Activated CD4-positive, CD25-positive, alpha-beta regulatory T cell treated with anti-CD3 and anti-CD28 coated beads, Interleukin-2, amount 50 U/mL, for 24 hours (primary cell): ENCODE data around the gene SLC8A2.
"Not testable (repeated sequence)": the region's sequence is repeated elsewhere in the genome, so short reads cannot be mapped to it uniquely, and the experiment has no call there.

ENCODE experiments used
- ATAC-seq, 2 donors: fragments of 150-1000 bp; cut with Tn5 transposase; one replicate each; pipeline ENCODE4 v1.10.0; 2021; ENCODE audit warnings: mild to moderate bottlenecking in 1 of 2, moderate library complexity in 1 of 2

Gene SLC8A2

DNA sequence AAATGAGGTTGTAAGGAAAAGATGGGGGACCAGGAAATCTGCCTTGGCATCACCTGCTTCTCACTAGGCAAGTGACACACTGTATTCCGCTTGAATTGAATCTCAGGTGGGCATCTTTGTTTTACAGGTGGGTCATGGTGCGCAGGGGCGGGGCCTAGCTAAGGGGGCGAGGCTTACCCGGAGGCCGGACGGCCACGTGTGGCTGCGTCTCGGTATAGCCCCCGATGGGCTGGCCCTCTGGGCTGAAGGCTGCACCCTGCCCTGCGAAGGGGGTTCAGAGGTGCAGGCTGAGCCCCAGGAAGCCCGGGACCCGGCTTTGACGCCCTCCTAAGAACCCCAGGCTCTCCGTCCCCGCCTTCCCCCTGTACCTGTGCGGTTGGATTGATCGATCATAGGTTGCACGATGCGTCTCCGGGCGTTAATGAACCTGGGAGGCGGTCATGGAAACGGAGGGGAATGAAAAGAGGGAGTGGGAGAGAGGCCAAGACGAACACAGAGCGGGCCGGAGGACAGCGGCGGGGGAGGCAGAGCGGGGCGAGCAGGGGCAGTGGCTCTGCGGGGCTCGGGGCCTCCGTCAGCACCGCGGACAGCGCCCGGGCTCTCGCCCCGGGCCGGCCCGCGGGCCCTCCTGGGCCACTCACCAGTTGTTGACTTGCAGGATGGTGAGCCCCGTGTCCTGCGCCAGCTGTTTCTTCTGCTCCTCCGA is 64.8 kb downstream of the SLC8A2 start:
- ATAC-seq = no peak

DNA sequence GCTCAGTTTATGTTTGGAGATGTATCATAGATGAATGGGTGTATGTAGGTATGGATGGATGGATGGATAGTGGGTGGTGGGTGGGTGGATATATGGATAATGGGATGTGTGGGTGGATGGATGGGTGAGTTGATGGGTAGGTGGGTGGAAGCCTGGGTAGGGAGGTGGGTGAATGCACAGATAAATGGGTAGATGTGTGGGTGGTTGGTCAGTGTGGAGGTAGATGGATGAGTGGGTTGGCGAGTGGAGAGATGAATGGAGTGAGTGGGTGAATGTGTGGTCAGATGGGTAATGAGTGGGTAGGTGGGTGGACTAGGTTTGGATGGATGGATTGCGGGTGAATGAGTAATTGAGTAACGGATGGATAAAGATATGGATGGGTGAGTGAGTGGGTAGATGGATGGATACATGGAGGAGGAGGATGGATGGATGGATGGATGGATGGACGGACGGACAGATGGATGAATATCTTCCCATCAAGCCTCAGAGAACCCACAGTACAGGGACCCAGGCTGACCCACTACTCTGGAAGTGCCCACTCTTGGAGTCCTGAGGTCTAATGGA is 65.8 kb downstream of the SLC8A2 start:
- ATAC-seq = no peak

DNA sequence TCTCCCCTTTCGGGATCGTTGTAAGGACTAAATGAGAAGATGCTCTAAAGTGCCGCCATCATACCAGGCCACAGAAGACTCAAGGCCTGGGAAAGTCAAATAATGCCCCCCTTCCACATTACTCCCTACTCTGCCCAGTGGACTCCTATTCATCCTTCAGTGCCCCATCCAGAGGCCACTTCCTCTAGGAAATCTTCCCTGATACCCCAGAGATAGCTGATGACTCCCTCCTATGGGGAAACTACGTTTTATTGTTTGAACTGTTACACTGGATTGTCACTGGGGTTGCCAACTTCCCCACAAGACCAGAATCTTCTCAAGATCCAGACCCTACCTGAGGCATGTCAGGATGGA is 66.5 kb downstream of the SLC8A2 start:
- no peak for ATAC-seq

DNA sequence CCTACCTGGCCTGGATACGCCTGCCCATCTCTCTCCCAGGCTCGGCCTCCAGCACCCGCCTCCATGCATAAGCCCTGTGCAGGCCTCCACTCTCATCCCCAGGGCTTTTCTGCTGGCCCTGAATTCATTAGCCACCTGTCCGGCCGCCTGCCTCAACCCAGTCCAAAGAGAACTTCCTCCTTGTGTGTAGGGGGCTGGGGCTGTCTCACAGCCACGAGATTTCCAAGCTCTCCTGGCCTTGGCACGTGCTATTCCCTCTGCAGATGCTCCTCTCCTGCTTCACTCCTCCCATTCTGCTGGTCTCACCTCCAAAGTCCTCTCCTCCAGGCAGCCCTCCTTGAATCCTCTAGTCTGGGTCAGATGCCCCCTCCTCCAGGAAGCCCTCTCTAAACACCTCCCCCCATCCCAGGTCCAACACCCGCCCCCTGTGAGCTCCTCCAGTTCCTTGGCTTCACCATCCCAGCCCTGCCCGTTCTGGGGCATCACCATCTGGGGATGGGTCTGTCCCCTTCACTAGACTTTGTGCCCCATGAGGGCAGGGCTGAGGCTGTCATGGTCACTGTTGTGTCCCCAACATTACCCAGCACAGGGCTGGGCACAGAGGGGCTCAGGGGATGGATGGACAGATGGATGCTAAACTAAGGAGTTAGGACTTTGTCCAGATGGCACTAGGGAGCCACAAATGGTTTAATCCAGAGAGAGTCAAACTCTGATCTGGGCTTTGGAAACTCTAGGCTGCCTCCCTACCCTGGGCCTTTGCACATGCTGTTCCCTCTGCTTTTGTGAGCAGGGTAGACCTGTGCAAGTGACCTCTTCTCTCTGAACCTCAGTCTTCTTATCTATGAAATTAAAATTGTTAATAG is 67.1 kb downstream of the SLC8A2 start:
- no peak for ATAC-seq

DNA sequence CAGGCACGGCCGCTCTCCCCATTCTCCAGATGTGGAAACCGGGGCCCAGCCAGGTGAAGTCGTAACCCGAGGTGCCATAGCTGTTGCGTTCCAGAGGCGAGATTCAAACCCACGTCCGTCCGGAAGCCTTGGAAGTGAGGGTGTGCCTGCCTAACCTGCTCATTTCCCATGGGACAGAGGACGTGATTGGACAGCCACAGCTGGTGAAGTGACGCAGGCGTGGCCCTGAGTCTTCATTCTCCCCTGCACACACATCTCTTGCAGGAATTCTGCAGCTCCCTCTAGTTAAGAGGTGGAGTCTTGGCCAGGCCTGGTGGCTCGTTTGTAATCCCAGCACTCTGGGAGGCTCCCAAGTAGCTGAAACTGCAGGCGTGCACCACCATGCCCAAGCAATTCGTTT is 69.2 kb downstream of the SLC8A2 start:
- ATAC-seq = no peak

DNA sequence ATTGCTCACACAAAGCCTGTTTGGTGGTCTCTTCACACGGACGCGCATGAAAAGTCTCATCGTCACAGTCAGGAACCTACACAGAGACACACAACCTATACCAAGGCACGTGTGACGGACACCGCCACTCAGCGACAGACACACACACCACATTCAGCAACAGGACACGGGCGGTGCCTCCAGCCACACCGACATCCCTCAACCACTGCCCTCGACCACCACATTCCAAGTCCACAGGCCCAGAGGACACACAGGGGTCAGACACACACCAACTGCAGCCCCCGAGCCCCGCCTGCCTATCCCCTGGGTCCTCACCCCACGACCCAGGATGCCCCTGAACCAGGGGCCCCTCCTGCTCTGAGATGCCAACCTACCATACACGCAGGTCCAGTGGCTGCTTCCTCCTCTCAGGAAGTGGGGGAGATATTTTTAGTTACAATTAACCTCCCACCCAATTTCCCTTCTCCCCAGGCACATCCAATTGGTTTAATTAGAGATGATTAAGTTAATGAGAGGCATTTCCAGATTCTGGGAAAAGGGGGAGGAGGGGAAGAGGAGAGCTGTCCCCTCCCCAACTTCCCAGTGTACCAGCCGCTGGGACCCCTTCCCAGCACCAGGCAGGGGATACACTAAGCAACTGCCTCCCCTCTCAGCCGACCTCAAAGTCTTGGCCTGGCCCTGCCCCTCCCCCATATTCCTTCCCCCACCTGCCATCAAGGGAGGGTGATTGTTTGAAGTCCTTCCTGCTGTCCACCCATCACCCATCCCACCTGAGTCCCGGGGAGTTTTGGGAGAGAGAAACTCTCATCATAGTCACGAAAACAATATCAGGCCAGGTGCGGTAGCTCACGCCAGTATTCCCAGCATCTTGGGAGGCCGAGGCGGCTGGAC is 72.7 kb downstream of the SLC8A2 start:
- ATAC-seq = no peak

DNA sequence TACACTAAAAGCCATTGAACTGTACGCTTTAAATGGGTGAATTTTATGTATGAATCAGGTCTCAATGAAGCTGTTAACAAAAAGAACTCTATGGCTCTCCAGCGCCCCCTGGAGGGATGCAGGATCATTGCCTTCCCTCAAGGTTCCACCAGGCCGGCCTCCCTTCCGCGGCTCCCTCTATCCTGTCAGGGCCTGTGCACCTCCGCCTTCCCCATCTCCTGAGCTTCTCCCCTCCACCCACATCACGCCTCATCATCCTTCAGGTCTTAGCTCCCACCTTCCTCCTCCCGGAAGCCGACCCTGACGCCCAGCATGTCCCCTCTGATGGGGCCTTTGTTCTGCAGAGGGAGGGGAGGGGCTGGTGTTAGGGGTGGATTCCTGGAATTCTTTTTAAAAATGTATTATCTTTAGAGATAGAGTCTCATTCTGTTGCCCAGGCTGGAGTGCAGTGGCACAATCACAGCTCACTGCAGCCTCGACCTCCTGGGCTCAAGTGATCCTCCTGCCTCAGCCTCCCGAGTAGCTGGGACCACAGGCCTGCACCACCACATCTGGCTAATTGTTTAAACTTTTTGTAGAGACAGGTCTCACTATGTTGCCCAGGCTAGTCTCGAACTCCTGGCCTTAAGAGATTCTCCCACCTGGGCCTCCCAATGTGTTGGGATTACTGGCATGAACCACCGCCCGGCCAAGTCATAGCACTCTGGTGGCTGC is 80.0 kb downstream of the SLC8A2 start:
- ATAC-seq = peak; percentile 56 to 73

DNA sequence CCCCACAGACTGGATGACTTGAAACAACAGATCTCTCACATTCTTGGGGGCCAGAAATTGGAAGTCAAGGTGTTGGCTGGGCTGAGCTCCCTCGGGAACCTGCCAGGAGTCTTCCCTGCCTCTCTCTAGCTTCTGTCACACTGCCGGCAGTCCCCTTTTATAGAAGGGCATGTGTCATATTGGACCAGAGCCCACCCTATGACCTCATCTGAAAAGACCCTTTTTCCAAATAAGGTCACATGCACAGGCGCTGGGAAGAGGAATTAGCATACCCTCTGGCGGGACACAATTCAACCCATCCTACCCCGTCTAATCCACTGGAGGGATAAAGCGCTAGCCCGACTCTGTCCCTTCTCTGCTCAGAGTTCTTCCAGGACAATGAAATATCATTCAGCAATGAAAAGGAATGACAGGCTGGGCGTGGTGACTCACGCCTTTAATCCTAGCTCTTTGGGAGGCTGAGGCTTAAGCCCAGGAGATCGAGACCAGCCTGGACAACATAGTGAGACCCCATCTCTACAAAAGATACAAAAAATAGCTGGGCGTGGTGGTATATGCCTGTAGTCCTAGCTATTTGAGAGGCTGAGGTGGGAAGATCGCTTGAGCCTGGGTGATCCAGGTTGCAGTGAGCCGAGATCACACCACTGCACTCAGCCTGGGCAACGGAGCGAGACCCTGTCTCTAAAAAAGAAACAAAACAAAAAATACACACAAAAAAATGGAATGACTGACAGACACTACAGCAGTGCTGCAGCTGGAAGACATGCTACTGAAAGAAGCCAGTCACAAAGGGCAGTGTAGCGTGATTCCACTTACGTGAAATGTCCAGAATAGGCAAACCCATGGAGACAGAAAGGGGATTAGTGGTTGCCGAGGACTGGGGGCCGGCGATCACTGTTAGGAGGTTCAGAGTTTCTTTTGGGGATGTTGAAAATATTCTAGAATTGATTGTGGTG is 80.9 kb downstream of the SLC8A2 start:
- ATAC-seq = no peak

DNA sequence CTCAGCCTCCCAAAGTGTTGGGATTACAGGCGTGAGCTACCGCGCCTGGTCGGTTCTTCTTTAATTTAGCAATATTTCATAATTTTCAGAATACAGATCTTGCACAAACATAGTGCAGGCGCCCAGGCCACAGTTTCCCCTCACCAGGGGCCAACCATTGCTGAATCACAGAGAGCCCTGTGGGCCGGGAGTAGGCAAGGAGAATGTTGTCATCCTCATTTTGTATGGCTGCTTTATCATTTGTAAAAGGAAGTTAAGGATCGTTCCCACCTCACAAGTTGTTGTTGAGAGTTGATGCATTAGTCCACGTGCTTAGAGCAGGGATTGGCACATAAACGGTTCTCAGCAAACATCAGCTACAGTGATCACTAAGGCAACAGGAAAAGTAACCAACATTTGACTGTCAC is 82.5 kb downstream of the SLC8A2 start:
- no peak for ATAC-seq

DNA sequence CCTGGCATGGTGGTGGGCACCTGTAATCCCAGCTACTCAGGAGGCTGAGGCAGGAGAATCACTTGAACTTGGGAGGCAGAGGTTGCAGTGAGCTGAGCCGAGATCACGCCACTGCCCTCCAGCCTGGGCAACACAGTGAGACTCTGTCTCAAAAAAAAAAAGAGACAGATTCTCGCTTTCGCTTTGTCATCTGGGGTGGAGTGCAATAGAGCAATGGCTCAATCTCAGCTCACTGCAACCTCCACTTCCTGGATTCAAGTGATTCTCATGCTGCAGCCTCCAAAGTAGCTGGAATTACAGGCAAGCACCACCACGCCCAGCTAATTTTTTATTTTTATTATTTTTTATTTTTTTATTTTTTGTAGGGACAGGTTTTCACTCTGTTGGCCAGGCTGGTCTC is 83.0 kb downstream of the SLC8A2 start:
- not testable (repeated sequence) for ATAC-seq

DNA sequence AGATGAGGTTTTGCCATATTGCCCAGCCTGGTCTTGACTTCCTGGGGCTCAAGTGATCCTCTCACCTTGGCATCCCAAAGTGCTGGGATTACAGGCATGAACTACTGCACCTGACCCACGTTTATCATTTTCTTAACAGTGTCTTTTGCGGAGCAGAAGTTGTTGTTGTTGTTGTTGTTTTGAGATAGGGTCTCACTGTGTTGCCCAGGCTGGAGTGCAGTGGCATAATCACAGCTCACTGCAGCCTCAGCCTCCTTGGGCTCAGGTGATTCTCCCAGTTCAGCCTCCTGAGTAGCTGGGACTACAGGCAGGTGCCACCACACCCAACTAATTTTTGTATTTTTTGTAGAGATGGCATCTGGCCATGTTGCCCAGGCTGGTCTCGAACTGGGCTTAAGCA is 84.1 kb downstream of the SLC8A2 start:
- ATAC-seq = not testable (repeated sequence)

DNA sequence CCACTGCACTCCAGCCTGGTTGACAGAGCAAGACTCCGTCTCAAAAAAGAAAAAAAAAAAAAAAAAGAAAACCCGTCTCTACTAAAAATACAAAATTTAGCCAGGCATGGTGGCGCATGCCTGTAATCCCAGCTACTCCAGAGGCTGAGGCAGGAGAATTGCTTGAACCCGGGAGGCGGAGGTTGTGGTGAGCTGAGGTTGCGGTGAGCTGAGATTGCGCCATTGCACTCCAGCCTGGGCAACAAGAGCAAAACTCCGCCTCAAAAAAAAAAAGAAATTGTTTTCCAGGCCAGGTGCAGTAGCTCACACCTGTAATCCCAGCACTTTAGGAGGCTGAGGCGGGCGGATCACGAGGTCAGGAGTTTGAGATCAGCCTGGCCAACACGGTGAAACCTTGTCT is 85.1 kb downstream of the SLC8A2 start:
- not testable (repeated sequence) for ATAC-seq

DNA sequence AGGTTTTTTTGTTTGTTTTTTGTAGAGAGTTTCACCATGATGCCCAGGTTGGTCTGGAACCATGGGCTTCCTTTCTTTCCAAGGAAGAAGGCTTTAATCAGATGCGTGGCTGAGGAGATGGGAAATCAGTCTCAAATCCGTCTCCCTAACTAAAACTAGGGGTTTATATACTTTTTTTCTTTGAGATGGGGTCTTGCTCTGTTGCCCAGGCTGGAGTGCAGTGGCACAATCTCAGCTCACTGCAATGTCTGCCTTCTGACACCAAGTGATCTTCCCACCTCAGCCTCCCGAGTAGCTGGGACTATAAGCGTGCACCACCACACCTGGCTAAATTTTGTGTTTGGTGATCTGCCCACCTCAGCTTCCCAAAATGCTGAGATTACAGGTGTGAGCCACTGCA is 87.2 kb downstream of the SLC8A2 start:
- not testable (repeated sequence) for ATAC-seq

DNA sequence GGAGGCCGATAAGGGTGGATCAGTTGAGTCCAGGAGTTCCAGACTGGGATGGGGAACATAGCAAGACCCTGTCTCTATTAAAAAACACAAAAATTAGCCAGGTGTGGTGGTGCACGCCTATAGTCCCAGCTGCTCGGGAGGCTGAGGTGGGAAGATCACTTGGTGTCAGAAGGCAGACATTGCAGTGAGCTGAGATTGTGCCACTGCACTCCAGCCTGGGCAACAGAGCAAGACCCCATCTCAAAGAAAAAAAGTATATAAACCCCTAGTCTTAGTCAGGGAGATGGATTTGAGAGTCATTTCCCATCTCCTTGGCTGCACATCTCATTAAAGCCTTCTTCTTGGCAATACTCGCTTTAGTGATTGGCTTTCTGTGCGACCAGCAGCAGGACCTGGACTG is 87.8 kb downstream of the SLC8A2 start:
- not testable (repeated sequence) for ATAC-seq

DNA sequence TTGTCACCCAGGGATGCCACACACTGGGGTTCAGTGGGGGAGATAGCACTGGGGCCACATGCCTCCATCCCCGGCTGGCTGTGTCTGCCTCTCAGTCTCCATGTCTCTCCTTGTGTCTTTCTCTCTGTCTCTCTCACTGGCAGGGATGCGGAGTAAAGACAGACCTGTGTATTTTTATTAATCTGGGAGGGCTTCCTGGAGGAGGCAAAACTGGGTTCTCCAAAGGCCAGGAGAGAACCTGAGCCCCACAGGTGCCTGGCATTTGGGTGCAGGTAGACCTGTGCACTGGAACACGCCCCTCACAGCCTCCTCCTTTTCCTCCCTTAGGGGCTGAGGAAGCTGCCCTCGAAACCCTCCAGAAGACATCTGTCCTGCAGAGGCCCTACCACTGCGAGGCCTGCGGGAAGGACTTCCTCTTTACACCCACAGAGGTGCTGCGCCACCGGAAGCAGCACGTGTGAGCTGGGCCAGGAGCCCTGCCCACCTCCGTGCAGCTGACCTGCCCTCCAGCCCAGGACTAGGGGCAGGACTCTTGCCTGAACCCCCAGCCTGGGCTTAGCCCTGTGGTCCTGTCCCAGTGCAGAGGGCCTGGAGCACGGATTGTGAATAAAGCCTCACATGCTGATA is 89.9 kb downstream of the SLC8A2 start:
- ATAC-seq = peak in 1 of 2 donors; percentile 34

DNA sequence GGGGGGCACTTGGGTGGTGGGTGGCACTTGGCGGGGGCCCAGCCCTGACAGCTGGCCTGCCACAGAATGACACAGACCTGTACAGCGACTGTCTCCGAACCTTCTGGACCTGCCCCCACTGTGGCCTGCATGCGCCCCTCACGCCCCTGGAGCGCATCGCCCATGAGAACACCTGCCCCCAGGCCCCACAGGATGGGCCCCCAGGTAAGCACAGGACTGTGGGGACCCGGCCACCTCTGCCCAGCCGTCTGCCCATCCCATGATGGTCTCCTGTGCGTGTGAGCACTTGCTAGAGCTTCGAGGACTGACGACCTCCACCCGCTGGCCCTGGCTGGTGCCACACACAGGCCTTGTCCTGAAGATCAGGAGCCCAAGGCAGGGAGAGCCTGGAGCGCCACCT is 90.6 kb downstream of the SLC8A2 start:
- ATAC-seq = no peak

DNA sequence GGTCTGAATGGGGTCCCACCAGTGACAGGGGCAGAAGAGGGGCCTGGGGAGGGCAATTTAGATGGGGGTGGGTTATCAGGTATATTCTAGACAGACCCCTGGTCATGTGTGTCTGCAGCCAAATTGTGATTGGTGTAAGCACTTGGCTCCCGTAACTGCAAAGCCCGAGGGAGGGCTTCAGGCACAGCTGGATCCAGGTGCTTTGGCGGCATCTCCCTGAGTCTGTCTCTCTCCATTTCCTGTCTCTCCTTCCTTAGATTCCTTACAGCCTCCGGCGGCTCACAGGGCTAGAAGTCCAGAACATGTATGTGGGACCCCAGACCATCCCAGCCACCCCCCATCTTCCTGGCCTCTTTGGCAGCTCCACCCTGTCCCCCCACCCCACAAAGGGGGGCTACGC is 91.1 kb downstream of the SLC8A2 start:
- no peak for ATAC-seq

DNA sequence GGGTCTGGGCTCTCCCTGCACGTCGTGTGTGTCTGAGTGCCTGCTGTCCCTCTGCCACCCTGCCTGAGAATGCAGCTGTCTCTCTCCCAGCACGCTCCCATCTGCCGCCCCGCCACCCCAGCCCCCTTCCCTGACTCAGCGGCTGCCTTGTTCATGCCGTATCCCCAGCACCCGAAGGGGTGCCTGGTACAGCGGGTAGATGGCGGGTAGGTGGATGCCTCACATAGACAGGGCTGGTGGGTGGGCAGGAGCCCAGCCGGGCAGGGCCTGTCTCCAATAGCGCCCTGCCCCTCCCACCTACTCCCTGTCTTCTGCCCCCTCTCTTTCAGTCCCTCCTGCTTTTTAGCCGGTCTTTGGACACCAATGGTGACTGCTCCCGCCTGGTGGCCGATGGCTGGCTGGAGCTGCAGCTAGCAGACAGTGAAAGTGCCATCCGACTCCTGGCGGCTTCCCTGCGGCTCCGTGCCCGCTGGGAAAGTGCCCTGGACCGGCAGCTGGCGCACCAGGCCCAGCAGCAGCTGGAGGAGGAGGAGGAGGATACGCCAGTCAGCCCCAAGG is 92.2 kb downstream of the SLC8A2 start:
- ATAC-seq = no peak

DNA sequence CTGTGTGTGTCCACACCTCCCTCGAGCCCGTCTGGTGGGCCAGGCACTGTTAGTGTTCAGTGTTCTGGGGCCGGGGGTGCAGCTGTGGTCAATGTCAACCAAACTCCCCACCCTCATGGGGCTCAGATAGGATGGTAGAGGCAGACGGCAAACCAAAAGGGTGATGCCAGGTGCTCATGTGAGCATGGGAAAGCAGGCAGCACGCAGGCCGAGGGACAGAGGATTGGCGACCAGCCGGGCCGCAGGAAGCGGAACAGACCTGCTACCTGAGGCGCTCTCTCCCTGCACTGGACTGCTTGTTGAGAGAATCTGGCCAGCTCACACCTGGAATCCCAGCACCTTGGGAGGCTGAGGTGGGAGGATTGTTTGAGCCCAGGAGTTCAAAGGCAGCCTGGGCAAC is 93.4 kb downstream of the SLC8A2 start:
- no peak for ATAC-seq
